ENCODE results near the gene SPANXN4. TPM values are rescaled to one million over a fixed set of nuclear protein-coding genes. Genes with fewer than 3 reads are reported as not detected.

The SPANXN4 gene, protein sequence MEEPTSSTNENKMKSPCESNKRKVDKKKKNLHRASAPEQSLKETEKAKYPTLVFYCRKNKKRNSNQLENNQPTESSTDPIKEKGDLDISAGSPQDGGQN
- polyA plus RNA-seq (not detected in 2 replicates), polyA minus RNA-seq (not detected in 2 replicates)

DNA sequence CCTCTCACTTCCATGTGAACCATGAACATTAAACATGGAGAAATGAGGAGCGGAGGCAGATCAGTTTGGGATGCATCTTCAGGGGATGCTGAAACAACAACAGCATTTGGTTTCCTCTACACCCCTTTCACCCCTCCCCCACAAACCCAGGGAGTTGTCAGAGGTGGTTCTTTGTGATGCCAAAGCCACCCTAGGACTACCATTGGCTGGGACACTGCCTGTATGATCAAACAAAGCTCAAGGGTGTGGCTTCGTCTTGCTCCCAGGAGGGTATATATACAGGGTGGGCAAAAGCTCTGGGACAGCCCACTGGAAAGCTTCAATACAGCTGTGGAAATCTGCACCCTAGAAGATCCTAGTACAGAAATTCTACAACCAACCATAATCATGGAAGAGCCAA, at the start of gene SPANXN4:
Gene SPANXN4 (plus strand): TSS at position 301 of the 400 bp plus-strand sequence. CDS start 87 bp downstream, at position 388.
- H3F3A ChIP-seq (ENCODE audit: insufficient read depth, low read length, poor library complexity, severe bottlenecking) = no peaks in the 10 kb centered on the region
- TF ChIP-seq RAD21 (conservative IDR thresholded peaks at IDR 0.05) (no peak), SMC3 (conservative IDR thresholded peaks at IDR 0.05; ENCODE audit: poor library complexity) (no peak), EZH2 (IDR thresholded peaks at IDR 0.05; ENCODE audit: borderline replicate concordance, insufficient read depth, low read length, poor library complexity, severe bottlenecking) (no peak), MXI1 (conservative IDR thresholded peaks at IDR 0.05; ENCODE audit: poor library complexity, severe bottlenecking) (no peak), TAF1 (IDR thresholded peaks at IDR 0.05; ENCODE audit: low read depth) (no peak), EP300 (conservative IDR thresholded peaks at IDR 0.05; ENCODE audit: poor library complexity, severe bottlenecking) (no peak), POLR2AphosphoS5 (IDR thresholded peaks at IDR 0.05) (no peak)
- TF ChIP-seq, protein P1, sequence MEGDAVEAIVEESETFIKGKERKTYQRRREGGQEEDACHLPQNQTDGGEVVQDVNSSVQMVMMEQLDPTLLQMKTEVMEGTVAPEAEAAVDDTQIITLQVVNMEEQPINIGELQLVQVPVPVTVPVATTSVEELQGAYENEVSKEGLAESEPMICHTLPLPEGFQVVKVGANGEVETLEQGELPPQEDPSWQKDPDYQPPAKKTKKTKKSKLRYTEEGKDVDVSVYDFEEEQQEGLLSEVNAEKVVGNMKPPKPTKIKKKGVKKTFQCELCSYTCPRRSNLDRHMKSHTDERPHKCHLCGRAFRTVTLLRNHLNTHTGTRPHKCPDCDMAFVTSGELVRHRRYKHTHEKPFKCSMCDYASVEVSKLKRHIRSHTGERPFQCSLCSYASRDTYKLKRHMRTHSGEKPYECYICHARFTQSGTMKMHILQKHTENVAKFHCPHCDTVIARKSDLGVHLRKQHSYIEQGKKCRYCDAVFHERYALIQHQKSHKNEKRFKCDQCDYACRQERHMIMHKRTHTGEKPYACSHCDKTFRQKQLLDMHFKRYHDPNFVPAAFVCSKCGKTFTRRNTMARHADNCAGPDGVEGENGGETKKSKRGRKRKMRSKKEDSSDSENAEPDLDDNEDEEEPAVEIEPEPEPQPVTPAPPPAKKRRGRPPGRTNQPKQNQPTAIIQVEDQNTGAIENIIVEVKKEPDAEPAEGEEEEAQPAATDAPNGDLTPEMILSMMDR (IDR thresholded peaks at IDR 0.05; ENCODE audit: poor library complexity, severe bottlenecking) = no peak
- TF ChIP-seq, protein P2, sequence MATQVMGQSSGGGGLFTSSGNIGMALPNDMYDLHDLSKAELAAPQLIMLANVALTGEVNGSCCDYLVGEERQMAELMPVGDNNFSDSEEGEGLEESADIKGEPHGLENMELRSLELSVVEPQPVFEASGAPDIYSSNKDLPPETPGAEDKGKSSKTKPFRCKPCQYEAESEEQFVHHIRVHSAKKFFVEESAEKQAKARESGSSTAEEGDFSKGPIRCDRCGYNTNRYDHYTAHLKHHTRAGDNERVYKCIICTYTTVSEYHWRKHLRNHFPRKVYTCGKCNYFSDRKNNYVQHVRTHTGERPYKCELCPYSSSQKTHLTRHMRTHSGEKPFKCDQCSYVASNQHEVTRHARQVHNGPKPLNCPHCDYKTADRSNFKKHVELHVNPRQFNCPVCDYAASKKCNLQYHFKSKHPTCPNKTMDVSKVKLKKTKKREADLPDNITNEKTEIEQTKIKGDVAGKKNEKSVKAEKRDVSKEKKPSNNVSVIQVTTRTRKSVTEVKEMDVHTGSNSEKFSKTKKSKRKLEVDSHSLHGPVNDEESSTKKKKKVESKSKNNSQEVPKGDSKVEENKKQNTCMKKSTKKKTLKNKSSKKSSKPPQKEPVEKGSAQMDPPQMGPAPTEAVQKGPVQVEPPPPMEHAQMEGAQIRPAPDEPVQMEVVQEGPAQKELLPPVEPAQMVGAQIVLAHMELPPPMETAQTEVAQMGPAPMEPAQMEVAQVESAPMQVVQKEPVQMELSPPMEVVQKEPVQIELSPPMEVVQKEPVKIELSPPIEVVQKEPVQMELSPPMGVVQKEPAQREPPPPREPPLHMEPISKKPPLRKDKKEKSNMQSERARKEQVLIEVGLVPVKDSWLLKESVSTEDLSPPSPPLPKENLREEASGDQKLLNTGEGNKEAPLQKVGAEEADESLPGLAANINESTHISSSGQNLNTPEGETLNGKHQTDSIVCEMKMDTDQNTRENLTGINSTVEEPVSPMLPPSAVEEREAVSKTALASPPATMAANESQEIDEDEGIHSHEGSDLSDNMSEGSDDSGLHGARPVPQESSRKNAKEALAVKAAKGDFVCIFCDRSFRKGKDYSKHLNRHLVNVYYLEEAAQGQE (IDR thresholded peaks at IDR 0.05; ENCODE audit: borderline replicate concordance) = no peak
- no peaks in the 10 kb centered on the region for H3K9me3 ChIP-seq (ENCODE audit: low read length)
- H3K4me3 ChIP-seq (ENCODE audit: low read length) = no peak within 1 kb of the TSS
- H3K36me3 ChIP-seq (ENCODE audit: insufficient read depth, low read length) = no peaks in the 10 kb centered on the region
- H3K4me2 ChIP-seq (ENCODE audit: low read length) = no peak within 1 kb of the TSS
- no peaks in the 10 kb centered on the region for H3K9me2 ChIP-seq (ENCODE audit: insufficient read depth, low read length)
- no peak within 1 kb of the TSS for H3K27ac ChIP-seq (ENCODE audit: low read length)
- H3K79me2 ChIP-seq (replicated peaks; ENCODE audit: insufficient read depth, low read length) = no peaks in the 10 kb centered on the region
- no peaks in the 10 kb centered on the region for H4K20me1 ChIP-seq (ENCODE audit: insufficient read depth)
- H2AFZ ChIP-seq (ENCODE audit: low read depth, low read length) = no peak within 1 kb of the TSS
- no peaks in the 10 kb centered on the region for H3K27me3 ChIP-seq (ENCODE audit: insufficient read depth, low read depth, low read length)
- H3K9ac ChIP-seq (ENCODE audit: low read length) = no peak within 1 kb of the TSS

DNA sequence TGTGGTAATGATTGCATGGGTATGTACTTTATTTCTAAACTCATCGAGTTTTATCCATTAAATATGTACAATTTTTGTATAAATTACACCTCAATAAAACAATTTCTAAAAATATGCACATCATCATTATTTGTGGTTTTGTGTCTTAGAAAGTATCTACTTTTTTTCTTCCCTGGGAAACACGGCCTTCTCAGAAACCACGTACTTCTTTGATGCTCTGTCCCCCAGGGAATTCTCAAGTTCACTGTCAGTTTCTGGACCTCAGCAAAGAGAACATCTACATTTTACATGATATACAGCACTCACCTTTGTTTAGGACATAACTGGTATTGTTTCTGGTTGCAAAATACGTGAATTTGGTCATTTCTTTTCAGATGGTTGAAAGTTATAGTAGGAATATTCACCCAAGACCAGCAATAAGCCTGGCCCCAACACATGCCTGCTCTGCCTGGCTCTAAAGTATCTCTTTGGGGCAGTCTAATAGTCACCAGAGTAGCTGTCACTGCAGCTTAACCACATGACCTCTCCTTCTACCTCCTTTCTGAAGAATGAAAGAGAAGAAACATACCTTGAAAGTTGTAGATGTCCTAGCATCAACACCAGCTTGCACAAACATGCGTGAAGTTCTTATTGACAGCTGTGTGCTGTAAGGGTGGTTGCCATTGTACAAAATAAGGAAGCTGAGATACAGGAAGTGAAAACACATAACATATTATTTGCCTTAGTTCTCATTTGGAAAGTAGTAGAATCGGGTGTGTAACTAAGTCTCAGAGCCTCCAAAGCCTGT, 48.4 kb upstream of the SPANXN4 start:
- no peak overlapping the region for H3K27ac ChIP-seq (ENCODE audit: low read length)
- no peaks in the 10 kb centered on the region for H3K79me2 ChIP-seq (replicated peaks; ENCODE audit: insufficient read depth, low read length)
- H3K9me2 ChIP-seq (ENCODE audit: insufficient read depth, low read length) = no peaks in the 10 kb centered on the region
- no peaks in the 10 kb centered on the region for H3F3A ChIP-seq (ENCODE audit: insufficient read depth, low read length, poor library complexity, severe bottlenecking)
- no peak for TF ChIP-seq POLR2AphosphoS5 (IDR thresholded peaks at IDR 0.05)
- no peak for TF ChIP-seq SMC3 (conservative IDR thresholded peaks at IDR 0.05; ENCODE audit: poor library complexity)
- no peak for TF ChIP-seq RAD21 (conservative IDR thresholded peaks at IDR 0.05)
- TF ChIP-seq, protein P1 (IDR thresholded peaks at IDR 0.05; ENCODE audit: poor library complexity, severe bottlenecking) = no peak
- no peak for TF ChIP-seq EZH2 (IDR thresholded peaks at IDR 0.05; ENCODE audit: borderline replicate concordance, insufficient read depth, low read length, poor library complexity, severe bottlenecking)
- TF ChIP-seq, protein P2 (IDR thresholded peaks at IDR 0.05; ENCODE audit: borderline replicate concordance) = no peak
- no peak for TF ChIP-seq EP300 (conservative IDR thresholded peaks at IDR 0.05; ENCODE audit: poor library complexity, severe bottlenecking)
- no peak for TF ChIP-seq TAF1 (IDR thresholded peaks at IDR 0.05; ENCODE audit: low read depth)
- H3K36me3 ChIP-seq (ENCODE audit: insufficient read depth, low read length) = no peaks in the 10 kb centered on the region
- H3K9ac ChIP-seq (ENCODE audit: low read length) = no peak overlapping the region
- H3K9me3 ChIP-seq (ENCODE audit: low read length) = no peaks in the 10 kb centered on the region
- H3K4me2 ChIP-seq (ENCODE audit: low read length) = no peak overlapping the region
- no peaks in the 10 kb centered on the region for H4K20me1 ChIP-seq (ENCODE audit: insufficient read depth)
- H2AFZ ChIP-seq (ENCODE audit: low read depth, low read length) = no peak overlapping the region
- no peak overlapping the region for H3K4me3 ChIP-seq (ENCODE audit: low read length)
- H3K27me3 ChIP-seq (ENCODE audit: insufficient read depth, low read depth, low read length) = no peaks in the 10 kb centered on the region
